Activated T-helper 2 cell treated with anti-CD3 and anti-CD28 coated beads, Interferon-gamma antibody, Interleukin-2, Interleukin-4, amounts not matched to agents 10 μg/mL and 5 μg/mL and 100 μg/mL, durations not matched to agents 14 hours and 24 hours and 36 hours (primary cell): Measurements from ENCODE around the gene SMAD1. TPM values are rescaled to one million over a fixed set of nuclear protein-coding genes. Genes with fewer than 3 reads are reported as not detected.

Source experiments
- DNase-seq: peaks from one replicate; pipeline ENCODE4 v3.0.0; 2021; ENCODE audit warnings: low spot score
- H3K27ac Mint-ChIP-seq: one replicate; pipeline ENCODE4 v1.8.0; 2021; ENCODE audit warnings: mixed read lengths
- H3K27me3 Mint-ChIP-seq: one replicate; pipeline ENCODE4 v1.8.0; 2021; ENCODE audit warnings: low read depth, mixed read lengths
- H3K36me3 Mint-ChIP-seq: one replicate; pipeline ENCODE4 v1.8.0; 2021; ENCODE audit warnings: low read depth, mixed read lengths
- H3K4me1 Mint-ChIP-seq: one replicate; pipeline ENCODE4 v1.8.0; 2021; ENCODE audit warnings: low read depth, mixed read lengths
- H3K4me3 Mint-ChIP-seq: one replicate; pipeline ENCODE4 v1.8.0; 2021; ENCODE audit warnings: low read depth, mild to moderate bottlenecking, moderate library complexity, mixed read lengths
- H3K9me3 Mint-ChIP-seq: one replicate; pipeline ENCODE4 v1.8.0; 2021; ENCODE audit warnings: mixed read lengths
- intact Hi-C: fragments of 100-400 bp; cut with micrococcal nuclease; formaldehyde crosslinking; loops from one replicate; pipeline ENCODE4 v1.15.1; 2023
- total RNA-seq: library from RNA; stranded (reverse); gene quantifications from 2 replicates; pipeline ENCODE4 v1.2.3, GENCODE V29; 2022

SMAD1 gene
- total RNA-seq, 1 donor from 2014 or later: 5.8 TPM

GRCh38 chr4:145493166-145493565 is 11.5 kb downstream of the SMAD1 start:
- H3K36me3 Mint-ChIP-seq: no peaks in the 10 kb centered on the region
- no peak for DNase-seq

GRCh38 chr4:145494666-145495270 is 13.1 kb downstream of the SMAD1 start:
- peaks cover 14% of the 10 kb centered on the region for H3K4me1 Mint-ChIP-seq
- intact Hi-C loops: no loop called here
- no peak for DNase-seq
- no peak overlapping the region for H3K27ac Mint-ChIP-seq
- H3K27me3 Mint-ChIP-seq: peaks cover 32% of the 10 kb centered on the region
- H3K9me3 Mint-ChIP-seq: no peaks in the 10 kb centered on the region
- H3K36me3 Mint-ChIP-seq: no peaks in the 10 kb centered on the region
- H3K4me3 Mint-ChIP-seq: no peak overlapping the region

More at GRCh38 chr4:145493166-145493565, 11.5 kb downstream of the SMAD1 start:
- Mint-ChIP-seq H3K27ac (no peak overlapping the region), H3K4me1 (peaks cover 11% of the 10 kb centered on the region), H3K27me3 (peaks cover 29% of the 10 kb centered on the region), H3K9me3 (no peaks in the 10 kb centered on the region), H3K4me3 (no peak overlapping the region)
- intact Hi-C loops: no loop called here

- intact Hi-C loops: no loop called here
- Mint-ChIP-seq H3K4me1 (peaks cover 11% of the 10 kb centered on the region), H3K27me3 (peaks cover 31% of the 10 kb centered on the region), H3K27ac (no peak overlapping the region), H3K4me3 (no peak overlapping the region), H3K9me3 (no peaks in the 10 kb centered on the region), H3K36me3 (no peaks in the 10 kb centered on the region)
- DNase-seq: no peak
These were observed 14.6 kb downstream of the SMAD1 start for GRCh38 chr4:145496292-145496691.

GRCh38 chr4:145497199-145498149 is 15.8 kb downstream of the SMAD1 start:
- H3K27ac Mint-ChIP-seq: no peak overlapping the region
- H3K27me3 Mint-ChIP-seq: peaks cover 31% of the 10 kb centered on the region
- H3K9me3 Mint-ChIP-seq: no peaks in the 10 kb centered on the region
- H3K4me1 Mint-ChIP-seq: peaks cover 11% of the 10 kb centered on the region
- intact Hi-C loops: no loop called here
- no peak overlapping the region for H3K4me3 Mint-ChIP-seq
- no peak for DNase-seq
- H3K36me3 Mint-ChIP-seq: no peaks in the 10 kb centered on the region

DNA sequence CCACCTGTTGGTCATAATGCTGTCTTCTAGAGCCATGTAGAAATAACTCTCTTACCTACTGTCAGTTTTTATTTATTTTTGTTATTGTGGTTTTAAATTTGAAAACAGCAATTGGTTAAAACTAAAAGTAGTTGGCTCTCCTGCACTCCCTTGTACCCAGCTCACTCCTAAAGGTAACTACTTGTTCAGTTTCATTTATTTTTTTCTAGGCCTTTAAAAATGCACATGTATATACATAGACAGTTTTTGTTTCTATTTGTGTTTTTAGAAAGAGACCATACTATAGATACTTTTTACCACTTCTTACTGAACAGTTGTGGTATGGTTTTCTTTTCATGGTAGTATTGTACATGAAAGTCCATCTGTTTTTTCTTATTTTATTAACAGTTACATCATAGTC is 16.8 kb downstream of the SMAD1 start:
- DNase-seq: no peak
- peaks cover 9% of the 10 kb centered on the region for H3K4me1 Mint-ChIP-seq
- H3K36me3 Mint-ChIP-seq: no peaks in the 10 kb centered on the region
- H3K9me3 Mint-ChIP-seq: no peaks in the 10 kb centered on the region
- H3K27ac Mint-ChIP-seq: no peak overlapping the region
- intact Hi-C loops: no loop called here
- H3K4me3 Mint-ChIP-seq: no peak overlapping the region
- peaks cover 29% of the 10 kb centered on the region for H3K27me3 Mint-ChIP-seq

GRCh38 chr4:145501051-145501660 is 19.5 kb downstream of the SMAD1 start:
- intact Hi-C loops: no loop called here
- Mint-ChIP-seq H3K36me3 (no peaks in the 10 kb centered on the region), H3K4me3 (no peak overlapping the region), H3K4me1 (peaks cover 5% of the 10 kb centered on the region), H3K27me3 (peaks cover 20% of the 10 kb centered on the region), H3K9me3 (no peaks in the 10 kb centered on the region), H3K27ac (no peak overlapping the region)
- no peak for DNase-seq

DNA sequence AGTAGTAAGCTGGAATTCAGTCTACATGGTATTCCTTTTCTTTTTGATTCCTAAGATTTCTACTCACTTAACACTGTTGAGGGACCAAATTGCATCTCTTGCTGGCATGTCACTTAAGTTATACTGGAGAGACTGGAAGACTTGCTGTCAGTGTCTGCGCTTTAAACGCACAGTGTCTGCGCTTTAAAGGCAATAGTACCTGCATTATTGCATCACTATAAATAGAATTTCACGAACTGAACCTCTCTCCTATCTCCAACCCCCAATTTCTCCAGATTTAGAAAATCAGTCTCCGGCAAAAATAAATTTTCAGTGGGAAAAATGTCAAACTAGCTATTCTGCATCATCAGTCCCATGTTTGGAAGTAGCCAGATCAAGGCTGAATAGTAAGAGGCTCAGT is 21.2 kb downstream of the SMAD1 start:
- H3K4me3 Mint-ChIP-seq: no peak overlapping the region
- no peaks in the 10 kb centered on the region for H3K36me3 Mint-ChIP-seq

DNA sequence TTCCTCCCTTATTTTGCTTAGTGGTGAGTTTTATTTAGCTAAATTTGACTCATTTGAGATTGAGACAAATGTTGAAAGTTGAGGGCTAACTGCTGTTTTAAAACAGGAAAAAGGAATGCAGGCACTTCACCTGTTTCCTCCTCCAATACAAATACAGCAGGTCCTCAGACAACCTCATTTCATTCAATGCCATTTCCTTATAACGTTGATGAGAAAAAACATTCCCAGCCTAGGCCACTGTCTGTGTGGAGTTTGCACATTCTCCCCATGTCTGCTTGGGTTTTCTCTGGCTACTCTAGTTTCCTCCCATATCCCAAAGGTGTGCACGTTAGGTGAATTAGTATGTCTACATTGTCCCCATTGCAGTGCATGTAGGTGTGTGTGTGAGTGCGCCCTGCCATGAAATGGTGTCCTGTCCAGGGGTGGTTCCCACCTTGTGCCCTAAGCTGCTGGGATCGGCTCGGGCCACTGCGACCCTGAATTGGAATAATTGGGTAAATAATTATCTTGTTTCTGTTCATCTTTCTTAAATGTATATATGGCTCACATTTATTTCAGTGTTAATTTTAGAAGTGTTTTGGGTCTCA is 21.9 kb downstream of the SMAD1 start:
- intact Hi-C loops: no loop called here
- no peak for DNase-seq
- H3K27me3 Mint-ChIP-seq: peaks cover 11% of the 10 kb centered on the region
- no peak overlapping the region for H3K4me3 Mint-ChIP-seq
- no peak overlapping the region for H3K27ac Mint-ChIP-seq
- H3K4me1 Mint-ChIP-seq: peaks cover 3% of the 10 kb centered on the region
- H3K36me3 Mint-ChIP-seq: no peaks in the 10 kb centered on the region
- no peaks in the 10 kb centered on the region for H3K9me3 Mint-ChIP-seq

More for the DNA sequence above, 21.2 kb downstream of the SMAD1 start:
- H3K9me3 Mint-ChIP-seq: no peaks in the 10 kb centered on the region
- no peak for DNase-seq
- H3K4me1 Mint-ChIP-seq: peaks cover 6% of the 10 kb centered on the region
- no peak overlapping the region for H3K27ac Mint-ChIP-seq
- intact Hi-C loops: no loop called here
- H3K27me3 Mint-ChIP-seq: peaks cover 14% of the 10 kb centered on the region

- no peak overlapping the region for H3K4me3 Mint-ChIP-seq
- H3K36me3 Mint-ChIP-seq: no peaks in the 10 kb centered on the region
- H3K4me1 Mint-ChIP-seq: peaks cover 3% of the 10 kb centered on the region
These were observed 24.3 kb downstream of the SMAD1 start for GRCh38 chr4:145505995-145506394.

DNA sequence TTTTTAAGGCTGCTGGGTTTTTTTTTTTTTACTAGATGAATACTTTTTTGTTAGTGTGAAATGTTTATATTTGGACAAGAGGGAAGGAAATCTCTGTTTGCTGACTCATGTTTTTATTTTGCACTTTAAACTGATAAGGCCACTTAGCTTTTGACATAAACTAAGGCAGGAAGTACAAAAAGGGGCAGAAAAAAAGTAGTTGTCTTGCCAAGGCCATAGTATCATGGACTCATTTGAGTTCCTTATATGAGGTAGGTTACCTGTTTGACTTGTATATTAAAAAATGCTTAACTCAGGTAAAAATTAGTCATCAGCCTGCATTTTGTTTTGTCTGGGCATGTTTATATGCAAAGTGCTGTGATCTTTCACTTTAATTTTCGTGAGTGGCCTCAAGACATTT is 26.0 kb downstream of the SMAD1 start:
- Mint-ChIP-seq H3K27me3 (peaks cover 3% of the 10 kb centered on the region), H3K36me3 (peaks cover 4% of the 10 kb centered on the region), H3K4me3 (no peak overlapping the region), H3K4me1 (peaks cover 3% of the 10 kb centered on the region), H3K27ac (no peak overlapping the region), H3K9me3 (peaks cover 12% of the 10 kb centered on the region)
- no peak for DNase-seq
- intact Hi-C loops: no loop called here

More at GRCh38 chr4:145505995-145506394, 24.3 kb downstream of the SMAD1 start:
- intact Hi-C loops: no loop called here
- peaks cover 9% of the 10 kb centered on the region for H3K27me3 Mint-ChIP-seq
- DNase-seq: no peak
- no peak overlapping the region for H3K27ac Mint-ChIP-seq
- no peaks in the 10 kb centered on the region for H3K9me3 Mint-ChIP-seq

DNA sequence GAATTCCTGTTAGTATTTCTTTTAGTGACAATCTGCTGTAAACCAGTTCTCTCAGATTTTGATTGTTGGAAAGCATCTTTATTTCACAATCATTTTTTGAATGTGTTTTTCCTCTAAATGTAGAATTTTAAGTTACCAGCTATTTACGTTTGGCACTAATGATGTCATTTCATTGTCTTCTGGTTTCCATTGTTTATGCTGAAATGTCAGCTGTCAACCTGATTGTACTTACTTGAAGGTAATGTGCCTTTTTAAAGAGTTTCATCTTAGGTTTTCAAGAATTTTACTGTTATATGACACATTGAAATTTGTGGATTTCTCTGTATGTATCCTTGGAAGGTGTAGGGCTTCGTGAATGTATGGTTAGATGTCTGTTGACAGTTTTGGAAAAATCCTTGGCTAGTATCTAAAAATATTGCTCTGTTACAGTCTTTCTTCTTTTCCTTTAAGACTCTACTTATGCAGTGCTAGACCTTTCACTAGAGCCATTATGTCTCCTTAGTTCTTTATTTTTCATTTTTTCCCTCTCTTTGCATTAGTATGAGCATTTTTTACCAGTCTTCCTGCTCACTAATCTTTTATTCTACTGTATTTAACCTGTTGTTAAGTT is 30.4 kb downstream of the SMAD1 start:
- H3K36me3 Mint-ChIP-seq: peaks cover 4% of the 10 kb centered on the region
- H3K9me3 Mint-ChIP-seq: peaks cover 18% of the 10 kb centered on the region
- no peak overlapping the region for H3K4me3 Mint-ChIP-seq
- no peak overlapping the region for H3K27ac Mint-ChIP-seq
- peaks cover 3% of the 10 kb centered on the region for H3K4me1 Mint-ChIP-seq
- intact Hi-C loops: no loop called here
- H3K27me3 Mint-ChIP-seq: peaks cover 3% of the 10 kb centered on the region
- no peak for DNase-seq

- no peak for DNase-seq
- Mint-ChIP-seq H3K9me3 (peaks cover 18% of the 10 kb centered on the region), H3K4me1 (no peaks in the 10 kb centered on the region), H3K27me3 (peaks cover 5% of the 10 kb centered on the region), H3K36me3 (peaks cover 4% of the 10 kb centered on the region), H3K4me3 (no peak overlapping the region), H3K27ac (no peak overlapping the region)
- intact Hi-C loops: no loop called here
These were observed 31.5 kb downstream of the SMAD1 start for GRCh38 chr4:145513020-145513621.
